ENCODE results near the gene ABTB2. TPM values are rescaled to one million over a fixed set of nuclear protein-coding genes. Genes with fewer than 3 reads are reported as not detected.

The ABTB2 gene
- total RNA-seq, 1 donor, result 5.1 TPM

- Histone ChIP-seq H2AFZ (ENCODE audit: low read length) (no peak overlapping the region), H3K79me2 (ENCODE audit: insufficient read depth, low read length) (no peaks in the 10 kb centered on the region), H3K27me3 (ENCODE audit: insufficient read depth, low read length) (no peaks in the 10 kb centered on the region), H3K36me3 (ENCODE audit: insufficient read depth, low read length) (no peaks in the 10 kb centered on the region), H3K27ac (ENCODE audit: low read depth, low read length) (no peak overlapping the region), H3K9me3 (ENCODE audit: low read depth, low read length) (no peaks in the 10 kb centered on the region), H3K4me1 (ENCODE audit: insufficient read depth, low read length) (peaks cover 15% of the 10 kb centered on the region), H4K20me1 (ENCODE audit: insufficient read depth, low read length) (peaks cover 3% of the 10 kb centered on the region), H3K4me3 (ENCODE audit: insufficient read depth, low read length) (no peak overlapping the region), H3K4me2 (ENCODE audit: insufficient read depth, low read length) (no peak overlapping the region)
- no peak for DNase-seq (ENCODE audit: insufficient read length, low spot score, missing footprints)
- TF ChIP-seq CTCF (IDR thresholded peaks at IDR 0.05; ENCODE audit: extremely low read depth, low read depth, low read length), result no peak
These were observed 88.8 kb downstream of the ABTB2 start for GRCh38 chr11:34268906-34269430.

- H3K79me2 ChIP-seq (ENCODE audit: insufficient read depth, low read length), result no peaks in the 10 kb centered on the region
- TF ChIP-seq CTCF (IDR thresholded peaks at IDR 0.05; ENCODE audit: extremely low read depth, low read depth, low read length), result no peak
- peaks cover 24% of the 10 kb centered on the region for H3K4me1 ChIP-seq (ENCODE audit: insufficient read depth, low read length)
- no peaks in the 10 kb centered on the region for H3K9me3 ChIP-seq (ENCODE audit: low read depth, low read length)
- H3K4me2 ChIP-seq (ENCODE audit: insufficient read depth, low read length), result no peak overlapping the region
- no peak overlapping the region for H3K27ac ChIP-seq (ENCODE audit: low read depth, low read length)
- H3K36me3 ChIP-seq (ENCODE audit: insufficient read depth, low read length), result no peaks in the 10 kb centered on the region
- DNase-seq (ENCODE audit: insufficient read length, low spot score, missing footprints), result no peak
- no peak overlapping the region for H2AFZ ChIP-seq (ENCODE audit: low read length)
- H3K4me3 ChIP-seq (ENCODE audit: insufficient read depth, low read length), result no peak overlapping the region
- no peaks in the 10 kb centered on the region for H3K27me3 ChIP-seq (ENCODE audit: insufficient read depth, low read length)
- peaks cover 8% of the 10 kb centered on the region for H4K20me1 ChIP-seq (ENCODE audit: insufficient read depth, low read length)
These were observed 90.4 kb downstream of the ABTB2 start for GRCh38 chr11:34267417-34267816.

- no peak for TF ChIP-seq CTCF (IDR thresholded peaks at IDR 0.05; ENCODE audit: extremely low read depth, low read depth, low read length)
- Histone ChIP-seq H2AFZ (ENCODE audit: low read length) (no peak overlapping the region), H4K20me1 (ENCODE audit: insufficient read depth, low read length) (peaks cover 8% of the 10 kb centered on the region), H3K36me3 (ENCODE audit: insufficient read depth, low read length) (no peaks in the 10 kb centered on the region), H3K27me3 (ENCODE audit: insufficient read depth, low read length) (no peaks in the 10 kb centered on the region), H3K4me1 (ENCODE audit: insufficient read depth, low read length) (peaks cover 24% of the 10 kb centered on the region), H3K79me2 (ENCODE audit: insufficient read depth, low read length) (no peaks in the 10 kb centered on the region), H3K27ac (ENCODE audit: low read depth, low read length) (no peak overlapping the region), H3K4me2 (ENCODE audit: insufficient read depth, low read length) (no peak overlapping the region), H3K9me3 (ENCODE audit: low read depth, low read length) (no peaks in the 10 kb centered on the region), H3K4me3 (ENCODE audit: insufficient read depth, low read length) (no peak overlapping the region)
- no peak for DNase-seq (ENCODE audit: insufficient read length, low spot score, missing footprints)
These were observed 90.8 kb downstream of the ABTB2 start for GRCh38 chr11:34267013-34267412.

- DNase-seq (ENCODE audit: insufficient read length, low spot score, missing footprints), result peak; percentile 85
- peak overlapping the region; percentile 18 for H3K27ac ChIP-seq (ENCODE audit: low read depth, low read length)
These were observed 91.5 kb downstream of the ABTB2 start for GRCh38 chr11:34266090-34266912.

More at GRCh38 chr11:34266090-34266912, 91.5 kb downstream of the ABTB2 start:
- H3K4me1 ChIP-seq (ENCODE audit: insufficient read depth, low read length), result peaks cover 24% of the 10 kb centered on the region
- no peak overlapping the region for H3K4me3 ChIP-seq (ENCODE audit: insufficient read depth, low read length)
- TF ChIP-seq CTCF (IDR thresholded peaks at IDR 0.05; ENCODE audit: extremely low read depth, low read depth, low read length), result no peak
- H3K9me3 ChIP-seq (ENCODE audit: low read depth, low read length), result no peaks in the 10 kb centered on the region
- H3K36me3 ChIP-seq (ENCODE audit: insufficient read depth, low read length), result no peaks in the 10 kb centered on the region
- H3K27me3 ChIP-seq (ENCODE audit: insufficient read depth, low read length), result no peaks in the 10 kb centered on the region
- no peak overlapping the region for H2AFZ ChIP-seq (ENCODE audit: low read length)
- no peaks in the 10 kb centered on the region for H3K79me2 ChIP-seq (ENCODE audit: insufficient read depth, low read length)
- peaks cover 8% of the 10 kb centered on the region for H4K20me1 ChIP-seq (ENCODE audit: insufficient read depth, low read length)
- H3K4me2 ChIP-seq (ENCODE audit: insufficient read depth, low read length), result peak overlapping the region; percentile 34

Measured in osteoblast (primary cell).